Ramos (cell line): Measurements from ENCODE around the gene RBMY1D.
"Not testable (repeated sequence)": the region's sequence is repeated elsewhere in the genome, so short reads cannot be mapped to it uniquely, and the experiment has no call there.

Source experiments
- in situ Hi-C: fragments of 300-500 bp; cut with MboI; formaldehyde crosslinking; loops from one replicate; pipeline ENCODE4 v1.14.3; 2022; ENCODE audit warnings: low sequenced_read_pairs; ENCODE audit not compliant: unreplicated experiment

The RBMY1D gene

DNA sequence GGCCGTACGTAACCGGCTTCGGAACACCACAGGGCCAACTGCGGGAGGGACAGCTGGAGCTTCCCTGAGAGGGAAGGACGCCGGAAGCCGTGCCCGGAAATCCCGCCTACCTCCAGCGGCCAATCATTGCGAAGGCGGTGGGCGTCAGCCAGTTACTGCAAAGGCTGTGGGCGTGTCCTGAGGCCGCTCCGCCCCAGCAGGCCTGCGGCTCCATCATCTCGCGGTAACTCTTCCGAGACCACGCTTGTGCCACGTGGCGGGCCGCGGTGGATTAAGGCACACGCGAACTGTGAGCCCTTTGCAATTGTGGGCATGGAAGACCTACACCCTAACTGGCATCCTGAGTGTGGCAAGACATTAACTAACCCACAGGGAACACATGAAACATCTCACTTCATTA lies at the start of gene RBMY1D:
TSS of gene RBMY1D (minus strand) at position 101 of the 400 bp plus-strand sequence. CDS start 2,013 bp downstream, outside the sequence.
- in situ Hi-C loops: not testable (repeated sequence)

DNA sequence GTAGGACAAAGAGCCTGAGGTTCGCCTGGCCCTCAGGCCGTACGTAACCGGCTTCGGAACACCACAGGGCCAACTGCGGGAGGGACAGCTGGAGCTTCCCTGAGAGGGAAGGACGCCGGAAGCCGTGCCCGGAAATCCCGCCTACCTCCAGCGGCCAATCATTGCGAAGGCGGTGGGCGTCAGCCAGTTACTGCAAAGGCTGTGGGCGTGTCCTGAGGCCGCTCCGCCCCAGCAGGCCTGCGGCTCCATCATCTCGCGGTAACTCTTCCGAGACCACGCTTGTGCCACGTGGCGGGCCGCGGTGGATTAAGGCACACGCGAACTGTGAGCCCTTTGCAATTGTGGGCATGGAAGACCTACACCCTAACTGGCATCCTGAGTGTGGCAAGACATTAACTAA lies 23.6 kb upstream of the RBMY1D start, which contains the start of gene RBMY1E:
TSS of gene RBMY1E (minus strand) at position 101 of the 400 bp plus-strand sequence. CDS start 1,978 bp downstream, outside the sequence.
- in situ Hi-C loops: not testable (repeated sequence)

DNA sequence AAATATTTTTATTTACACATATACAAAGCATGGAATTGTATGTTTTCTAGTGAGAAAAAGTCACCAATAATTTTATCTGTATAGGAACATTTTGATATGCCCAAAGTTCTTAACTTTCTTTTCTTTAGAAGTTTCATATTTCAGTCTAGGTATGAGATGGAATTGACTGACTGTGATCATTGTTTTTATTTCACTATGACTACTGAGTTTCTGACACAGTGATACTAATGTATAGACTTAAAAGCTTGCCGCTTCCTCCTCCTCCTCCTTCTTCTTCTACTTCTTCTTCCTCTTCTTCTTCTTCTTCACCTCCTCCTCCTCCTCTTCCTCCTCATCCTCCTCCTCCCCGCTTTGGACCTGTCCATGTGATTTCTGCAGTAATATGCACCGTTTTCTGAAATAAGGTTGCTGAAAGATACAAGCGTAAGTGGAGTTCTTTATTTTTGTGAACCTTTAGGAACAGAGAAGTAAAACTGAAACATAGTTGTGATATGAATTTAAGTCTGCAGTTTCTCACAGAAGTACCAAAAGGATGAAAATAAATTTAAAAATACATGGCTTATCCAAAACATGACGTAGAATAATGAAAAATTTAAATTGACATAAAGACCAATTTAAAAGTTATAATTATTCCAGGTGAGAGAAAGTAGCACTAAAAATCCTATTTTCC lies 24.8 kb downstream of the RBMY1D start:
- in situ Hi-C loops: not testable (repeated sequence)

DNA sequence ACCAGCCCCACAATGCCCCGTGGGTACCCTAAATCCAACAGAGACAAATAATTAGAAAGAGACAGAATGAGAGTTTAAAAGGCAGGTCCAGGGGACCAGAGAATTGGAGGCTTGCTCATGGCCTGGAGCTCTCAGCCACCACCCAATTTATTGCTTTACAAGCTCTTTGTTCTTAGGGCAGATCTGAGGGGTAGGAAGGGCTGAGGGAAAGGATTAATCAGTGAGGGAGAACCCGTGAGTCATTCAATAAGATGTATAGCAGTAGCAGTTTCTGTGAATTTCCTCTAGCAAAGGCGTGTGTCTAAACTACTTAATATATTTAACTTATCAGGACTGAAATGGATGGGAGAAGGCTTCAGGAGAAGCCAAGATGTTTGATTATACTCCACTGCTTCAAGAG lies 48.8 kb downstream of the RBMY1D start:
- in situ Hi-C loops: no loop called here

DNA sequence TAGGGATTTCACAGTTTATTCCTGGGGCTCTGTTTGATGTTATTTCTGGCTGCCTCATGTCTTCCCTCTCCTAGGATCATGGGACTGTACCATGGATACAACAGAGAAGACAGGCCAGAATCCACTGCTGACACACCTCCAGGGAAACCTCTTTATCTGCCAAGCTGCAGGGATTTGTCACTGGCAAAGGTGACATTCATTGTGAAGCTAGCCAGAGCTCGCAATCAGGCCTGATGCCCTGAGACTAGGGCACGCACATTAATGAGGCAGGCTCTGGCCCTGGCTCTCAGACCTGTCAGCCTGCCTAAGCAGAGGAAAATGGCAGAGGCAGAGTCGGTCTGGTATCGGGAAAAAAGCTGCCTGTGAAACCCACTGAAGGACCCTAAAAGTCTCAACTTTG lies 52.2 kb downstream of the RBMY1D start:
- in situ Hi-C loops: no loop called here

DNA sequence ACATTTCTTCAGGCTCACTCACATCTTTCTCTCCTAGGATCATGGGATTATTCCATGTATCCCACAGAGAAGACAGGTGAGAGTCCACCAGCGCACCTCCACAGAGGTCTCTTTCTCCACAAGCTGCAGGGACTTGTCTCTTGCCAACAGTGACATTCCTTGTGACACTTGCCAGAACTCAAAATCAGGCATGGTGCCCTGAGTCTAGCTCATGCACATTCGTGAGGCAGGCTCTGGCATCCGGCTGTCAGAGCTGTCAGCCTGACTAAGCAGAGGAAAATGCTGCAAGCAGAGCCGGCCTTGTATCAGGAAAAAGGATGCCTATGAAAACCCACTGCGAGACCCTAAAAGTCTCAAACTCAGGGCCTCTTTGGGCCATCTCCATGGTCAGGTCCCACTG lies 54.8 kb downstream of the RBMY1D start:
- in situ Hi-C loops: no loop called here

DNA sequence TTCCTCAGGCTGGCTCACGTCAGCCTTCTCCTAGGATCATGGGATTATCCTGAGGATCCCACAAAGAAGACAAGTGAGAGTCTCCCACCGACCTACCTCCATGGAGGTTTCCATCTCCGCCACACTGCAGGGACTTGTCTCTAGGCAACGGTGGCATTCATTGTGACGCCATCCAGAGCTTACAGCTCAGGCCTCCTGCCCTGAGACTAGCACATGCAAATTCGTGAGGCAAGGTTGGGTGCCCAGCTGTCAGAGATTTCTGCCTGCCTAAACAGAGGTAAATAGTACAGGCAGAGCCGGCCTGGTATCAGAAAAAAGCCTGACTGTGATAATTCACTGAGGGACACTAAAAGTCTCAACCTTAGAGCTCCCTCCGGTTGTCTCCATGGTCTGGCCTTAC lies 58.0 kb downstream of the RBMY1D start:
- in situ Hi-C loops: no loop called here

DNA sequence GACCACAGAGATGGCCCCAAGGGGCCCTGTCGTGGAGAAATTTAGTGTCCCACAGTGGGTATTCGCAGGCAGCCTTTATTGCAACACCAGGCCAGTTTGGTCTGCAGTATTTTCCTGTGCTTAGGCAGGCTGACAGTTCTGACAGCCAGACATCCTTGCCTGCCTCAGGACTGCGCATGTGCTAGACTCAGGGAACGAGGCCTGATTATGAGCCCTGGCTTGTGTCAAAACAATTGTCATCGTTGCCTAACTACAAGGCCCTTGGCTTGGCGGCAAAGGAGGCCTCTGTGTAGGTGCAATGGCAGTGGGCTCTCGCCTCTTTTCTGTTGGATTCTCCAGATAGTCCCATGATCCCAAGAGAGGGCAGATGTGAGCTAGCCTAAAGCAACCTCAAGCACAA lies 59.3 kb downstream of the RBMY1D start:
- in situ Hi-C loops: no loop called here
